GM23248 (cell line): ENCODE measurements around the gene TCAF1.

Source experiments
- EZH2 ChIP-seq: fragments of 200-600 bp; sonication (generic); IDR thresholded peaks from 2 replicates; pipeline ENCODE4 v1.6.1; 2018; ENCODE audit warnings: antibody characterized with exemption, mild to moderate bottlenecking; ENCODE audit not compliant: insufficient read depth, poor library complexity, severe bottlenecking
- EZH2phosphoT487 ChIP-seq: fragments of 200-600 bp; sonication (generic); IDR thresholded peaks from 2 replicates; pipeline ENCODE4 v1.6.1; 2018; ENCODE audit warnings: antibody characterized with exemption, moderate library complexity, mild to moderate bottlenecking, low read depth; ENCODE audit not compliant: insufficient read depth

DNA sequence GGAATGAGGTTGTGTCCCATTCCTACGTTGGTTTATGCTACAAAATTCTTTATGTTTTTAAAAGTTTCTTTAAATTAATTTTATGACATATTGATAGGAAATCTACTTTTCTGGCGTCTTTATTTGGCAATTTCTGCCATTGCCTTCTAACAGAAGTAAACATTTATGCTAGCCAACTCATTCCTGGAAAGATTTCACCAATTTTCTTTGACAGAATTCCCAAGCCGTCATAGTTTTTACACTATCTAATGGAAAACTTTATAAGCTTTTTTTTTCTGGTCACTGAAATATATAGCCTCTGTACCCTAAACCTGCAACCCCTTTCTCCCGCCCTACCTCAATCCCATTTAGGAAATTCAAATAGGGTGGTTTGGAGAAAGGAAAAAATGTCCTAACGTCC, 6.1 kb upstream of the TCAF1 start:
- TF ChIP-seq EZH2: no peak
- TF ChIP-seq EZH2phosphoT487: no peak
